H1 (cell line): ENCODE measurements around the gene TEDDM1. TPM values are rescaled to one million over a fixed set of nuclear protein-coding genes. Genes with fewer than 3 reads are reported as not detected.

Source experiments
- CHD7 ChIP-seq: fragments of 300-600 bp; sonication (generic); IDR thresholded peaks from 2 replicates; pipeline ENCODE4 v1.7.1; 2012; ENCODE audit warnings: low read length, moderate library complexity, mild to moderate bottlenecking, inconsistent platforms; ENCODE audit not compliant: insufficient replicate concordance
- JUN ChIP-seq: IDR thresholded peaks from 2 replicates; pipeline ENCODE4 v1.6.1; 2011; ENCODE audit warnings: low read depth, mild to moderate bottlenecking, improper control_type of control experiment, low read length
- polyA plus RNA-seq, 7 experiments: library from polyadenylated mRNA; depleted of rRNA in 3 of 7; stranded (reverse) in 5 of 7; unstranded in 2 of 7; fragments of >200 nt in 5 of 7; fragments of 200-250 nt in 2 of 7; gene quantifications; 1 replicate in 5 of 7; 2 replicates in 1 of 7; 4 replicates in 1 of 7; pipeline versions ENCODE4 v1.2.1 to v1.2.3, GENCODE V29; 2011 to 2013; ENCODE audit warnings: missing spikeins in 2 of 7, mixed read lengths in 2 of 7
- total RNA-seq: library from RNA; stranded (reverse); fragmentation: NEBNext Ultra II Directional; extraction: Animal tissue kit (Norgen Biotek cat#: 25700); gene quantifications from 2 replicates; pipeline ENCODE4 v1.2.1, GENCODE V29; 2021
- TF ChIP-seq, protein P1 (sequence below), 3 experiments: IDR thresholded peaks; 1 replicate in 2 of 3; 2 replicates in 1 of 3; pipeline versions ENCODE4 v1.5.1 to v1.6.1; 2011; ENCODE audit warnings: low read length in 3 of 3, mild to moderate bottlenecking in 3 of 3, inconsistent platforms in 2 of 3, low read depth in 1 of 3, moderate library complexity in 1 of 3; ENCODE audit not compliant: insufficient read depth in 1 of 3; ENCODE audit errors: control extremely low read depth in 1 of 3

Gene TEDDM1
- total and polyA plus RNA-seq, 2 of the 8 experiments (the other 6 are each of a cell fraction or from before 2014, with no cell fraction given): not detected

DNA sequence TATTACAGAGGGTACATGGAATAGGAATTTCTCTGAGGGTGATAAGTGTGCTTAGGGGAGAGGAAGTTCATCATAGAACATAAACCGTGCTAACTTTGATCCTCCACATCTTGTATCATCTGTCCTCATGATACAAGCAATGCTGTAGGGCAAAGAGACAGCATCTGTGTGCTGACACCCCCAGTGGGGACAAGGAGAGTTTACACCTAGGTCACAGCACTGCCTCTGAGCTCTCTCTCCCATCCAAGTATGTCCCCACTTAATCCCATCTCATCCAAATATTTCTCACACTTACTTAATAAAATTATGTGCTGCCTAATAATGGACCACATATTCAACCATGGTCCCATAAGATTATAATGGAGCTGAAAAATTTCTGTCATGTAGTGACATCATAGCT, 4.3 kb upstream of the TEDDM1 start (continued):
- TF ChIP-seq CHD7 (no peak), JUN (no peak)
- TF ChIP-seq, protein P1, sequence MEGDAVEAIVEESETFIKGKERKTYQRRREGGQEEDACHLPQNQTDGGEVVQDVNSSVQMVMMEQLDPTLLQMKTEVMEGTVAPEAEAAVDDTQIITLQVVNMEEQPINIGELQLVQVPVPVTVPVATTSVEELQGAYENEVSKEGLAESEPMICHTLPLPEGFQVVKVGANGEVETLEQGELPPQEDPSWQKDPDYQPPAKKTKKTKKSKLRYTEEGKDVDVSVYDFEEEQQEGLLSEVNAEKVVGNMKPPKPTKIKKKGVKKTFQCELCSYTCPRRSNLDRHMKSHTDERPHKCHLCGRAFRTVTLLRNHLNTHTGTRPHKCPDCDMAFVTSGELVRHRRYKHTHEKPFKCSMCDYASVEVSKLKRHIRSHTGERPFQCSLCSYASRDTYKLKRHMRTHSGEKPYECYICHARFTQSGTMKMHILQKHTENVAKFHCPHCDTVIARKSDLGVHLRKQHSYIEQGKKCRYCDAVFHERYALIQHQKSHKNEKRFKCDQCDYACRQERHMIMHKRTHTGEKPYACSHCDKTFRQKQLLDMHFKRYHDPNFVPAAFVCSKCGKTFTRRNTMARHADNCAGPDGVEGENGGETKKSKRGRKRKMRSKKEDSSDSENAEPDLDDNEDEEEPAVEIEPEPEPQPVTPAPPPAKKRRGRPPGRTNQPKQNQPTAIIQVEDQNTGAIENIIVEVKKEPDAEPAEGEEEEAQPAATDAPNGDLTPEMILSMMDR (IDR thresholded peaks at IDR 0.05; ENCODE audit: control extremely low read depth in 1 of 3, insufficient read depth in 1 of 3, low read depth in 1 of 3, low read length in 3 of 3): peak; percentile 25 to 65 (median 42); a peak in 3 of 4 replicates
